Muscle of leg (tissue), 11 donors: ENCODE data around the gene KIF23. TPM values are rescaled to one million over a fixed set of nuclear protein-coding genes. Genes with fewer than 3 reads are reported as not detected.

Experiments used
- DNase-seq: peaks from one replicate; pipeline ENCODE4 v3.0.0; 2013
- H3K27ac ChIP-seq: one replicate; pipeline ENCODE4 v1.5.1; 2013; ENCODE audit warnings: mild to moderate bottlenecking, low read length, control low read depth
- H3K27me3 ChIP-seq: one replicate; pipeline ENCODE4 v1.6.1; 2013; ENCODE audit warnings: low read length; ENCODE audit not compliant: control insufficient read depth, insufficient read depth
- H3K36me3 ChIP-seq: one replicate; pipeline ENCODE4 v1.6.1; 2013; ENCODE audit warnings: low read length; ENCODE audit not compliant: control insufficient read depth, insufficient read depth
- H3K4me1 ChIP-seq: one replicate; pipeline ENCODE4 v1.6.1; 2013; ENCODE audit warnings: low read length; ENCODE audit not compliant: control insufficient read depth, insufficient read depth
- H3K4me3 ChIP-seq: one replicate; pipeline ENCODE4 v1.5.1; 2013; ENCODE audit warnings: low read length, control low read depth
- H3K9me3 ChIP-seq: replicated peaks from 2 replicates; pipeline ENCODE4 v1.6.1; 2013; ENCODE audit warnings: low read depth, low read length; ENCODE audit not compliant: control insufficient read depth
- WGBS: methylation state at CpG from one replicate; pipeline ENCODE4 v1.1.5; 2013; ENCODE audit warnings: missing lambda C conversion rate; ENCODE audit not compliant: insufficient coverage; 5-methylcytosine and 5-hydroxymethylcytosine counted together
- polyA plus RNA-seq, 8 donors: library from polyadenylated mRNA; unstranded; fragments of 120-200 nt; gene quantifications; one replicate each; pipeline versions ENCODE4 v1.2.1 to v1.2.3, GENCODE V29; 2013; ENCODE audit warnings: inconsistent platforms in 1 of 8, low replicate concordance in 1 of 8; ENCODE audit not compliant: insufficient read length in 8 of 8, insufficient read depth in 1 of 8
- total RNA-seq: library from RNA; stranded (reverse); fragments of 120-200 nt; gene quantifications from one replicate; pipeline ENCODE4 v1.2.4, GENCODE V29; 2013

Gene KIF23
- total and polyA plus RNA-seq, 9 donors, result 16.5 to 26.9 (median 21.2) TPM

GRCh38 chr15:69394556-69395282, 19.4 kb upstream of the KIF23 start:
- peaks cover 9% of the 10 kb centered on the region for H3K4me1 ChIP-seq
- peaks cover 4% of the 10 kb centered on the region for H3K27me3 ChIP-seq
- 18% methylated on average over 36 of the region's 36 CpGs for WGBS
- H3K36me3 ChIP-seq, result no peaks in the 10 kb centered on the region
- no peak overlapping the region for H3K4me3 ChIP-seq
- no peaks in the 10 kb centered on the region for H3K9me3 ChIP-seq
- peak; percentile 87 for DNase-seq
- H3K27ac ChIP-seq, result no peak overlapping the region

GRCh38 chr15:69395460-69395859, 18.7 kb upstream of the KIF23 start:
- H3K4me3 ChIP-seq, result no peak overlapping the region
- H3K27ac ChIP-seq, result no peak overlapping the region
- WGBS, result 87% methylated on average over 9 of the region's 10 CpGs
- no peaks in the 10 kb centered on the region for H3K9me3 ChIP-seq
- peaks cover 9% of the 10 kb centered on the region for H3K4me1 ChIP-seq
- H3K27me3 ChIP-seq, result peaks cover 4% of the 10 kb centered on the region
- no peaks in the 10 kb centered on the region for H3K36me3 ChIP-seq
- DNase-seq, result no peak

GRCh38 chr15:69395991-69396390, 18.2 kb upstream of the KIF23 start:
- H3K36me3 ChIP-seq, result no peaks in the 10 kb centered on the region
- no peak overlapping the region for H3K4me3 ChIP-seq
- H3K27me3 ChIP-seq, result peaks cover 4% of the 10 kb centered on the region
- 88% methylated on average over 4 of the region's 5 CpGs for WGBS
- no peak for DNase-seq
- H3K4me1 ChIP-seq, result peaks cover 9% of the 10 kb centered on the region
- no peak overlapping the region for H3K27ac ChIP-seq
- H3K9me3 ChIP-seq, result no peaks in the 10 kb centered on the region

- Histone ChIP-seq H3K27ac (no peak overlapping the region), H3K9me3 (no peaks in the 10 kb centered on the region), H3K36me3 (no peaks in the 10 kb centered on the region), H3K4me1 (peaks cover 12% of the 10 kb centered on the region), H3K4me3 (no peak overlapping the region), H3K27me3 (peaks cover 4% of the 10 kb centered on the region)
- WGBS, result 26% methylated on average over 5 of the region's 7 CpGs
- DNase-seq, result no peak
Measured at GRCh38 chr15:69398491-69398891, 15.7 kb upstream of the KIF23 start.

- no peaks in the 10 kb centered on the region for H3K9me3 ChIP-seq
- no peak overlapping the region for H3K4me3 ChIP-seq
- peaks cover 3% of the 10 kb centered on the region for H3K4me1 ChIP-seq
- no peak overlapping the region for H3K27ac ChIP-seq
- no peaks in the 10 kb centered on the region for H3K27me3 ChIP-seq
- WGBS, result 80% methylated on average over 1 of the region's 6 CpGs
- DNase-seq, result no peak
- no peaks in the 10 kb centered on the region for H3K36me3 ChIP-seq
Measured at GRCh38 chr15:69400850-69401249, 13.3 kb upstream of the KIF23 start.

GRCh38 chr15:69402816-69403215, 11.3 kb upstream of the KIF23 start:
- H3K27ac ChIP-seq, result no peak overlapping the region
- no peaks in the 10 kb centered on the region for H3K27me3 ChIP-seq
- no CpG with 5 or more reads among the region's 2 CpGs for WGBS
- DNase-seq, result no peak
- H3K36me3 ChIP-seq, result no peaks in the 10 kb centered on the region
- H3K9me3 ChIP-seq, result no peaks in the 10 kb centered on the region
- no peak overlapping the region for H3K4me3 ChIP-seq
- H3K4me1 ChIP-seq, result peaks cover 3% of the 10 kb centered on the region

GRCh38 chr15:69403594-69403993, 10.6 kb upstream of the KIF23 start:
- WGBS, result 16% methylated on average over 3 of the region's 4 CpGs
- H3K36me3 ChIP-seq, result no peaks in the 10 kb centered on the region
- peak; percentile 83 for DNase-seq
- no peak overlapping the region for H3K4me3 ChIP-seq
- no peak overlapping the region for H3K27ac ChIP-seq
- H3K4me1 ChIP-seq, result peaks cover 3% of the 10 kb centered on the region
- H3K9me3 ChIP-seq, result no peaks in the 10 kb centered on the region
- H3K27me3 ChIP-seq, result no peaks in the 10 kb centered on the region

GRCh38 chr15:69405110-69405509, 9.0 kb upstream of the KIF23 start:
- Histone ChIP-seq H3K4me1 (peaks cover 3% of the 10 kb centered on the region), H3K27ac (no peak overlapping the region), H3K9me3 (no peaks in the 10 kb centered on the region), H3K4me3 (no peak overlapping the region), H3K36me3 (no peaks in the 10 kb centered on the region), H3K27me3 (no peaks in the 10 kb centered on the region)
- no peak for DNase-seq
- 100% methylated on average over 1 of the region's 3 CpGs for WGBS

GRCh38 chr15:69407719-69408400, 6.3 kb upstream of the KIF23 start:
- WGBS, result 92% methylated on average over 1 of the region's 3 CpGs
- Histone ChIP-seq H3K4me1 (peaks cover 7% of the 10 kb centered on the region), H3K9me3 (no peaks in the 10 kb centered on the region), H3K36me3 (no peaks in the 10 kb centered on the region), H3K27ac (no peak overlapping the region), H3K27me3 (no peaks in the 10 kb centered on the region), H3K4me3 (no peak overlapping the region)
- no peak for DNase-seq

- 100% methylated on average over 1 of the region's 3 CpGs for WGBS
- Histone ChIP-seq H3K27me3 (no peaks in the 10 kb centered on the region), H3K36me3 (no peaks in the 10 kb centered on the region), H3K27ac (no peak overlapping the region), H3K9me3 (no peaks in the 10 kb centered on the region), H3K4me3 (no peak overlapping the region), H3K4me1 (peaks cover 8% of the 10 kb centered on the region)
- DNase-seq, result no peak
Measured at GRCh38 chr15:69408841-69409240, 5.3 kb upstream of the KIF23 start.
